ENCODE measurements around the gene CAPN10. TPM values are rescaled to one million over a fixed set of nuclear protein-coding genes. Genes with fewer than 3 reads are reported as not detected.

Gene CAPN10
- total RNA-seq, 1 donor from 2014 or later: 31.2 TPM

- intact Hi-C loops (cut with micrococcal nuclease): no loop called here
- H3K36me3 ChIP-seq: no peaks in the 10 kb centered on the region
- H3K27me3 ChIP-seq (ENCODE audit: low read depth): peaks cover 5% of the 10 kb centered on the region
- peak; percentile 5 for DNase-seq
- H3K27ac ChIP-seq (replicated peaks): no peak overlapping the region
- H3K9me3 ChIP-seq (replicated peaks): peaks cover 14% of the 10 kb centered on the region
- no peaks in the 10 kb centered on the region for H3K4me1 ChIP-seq
- TF ChIP-seq CTCF (IDR thresholded peaks at IDR 0.05; ENCODE audit: borderline replicate concordance): no peak
- H3K4me3 ChIP-seq: no peak overlapping the region
These were observed 48.8 kb downstream of the CAPN10 start for GRCh38 chr2:240635121-240635997.

GRCh38 chr2:240635998-240636547 is 49.5 kb downstream of the CAPN10 start:
- H3K27ac ChIP-seq (replicated peaks): no peak overlapping the region
- no peak for TF ChIP-seq CTCF (IDR thresholded peaks at IDR 0.05; ENCODE audit: borderline replicate concordance)
- peaks cover 5% of the 10 kb centered on the region for H3K27me3 ChIP-seq (ENCODE audit: low read depth)
- DNase-seq: peak; percentile 6
- intact Hi-C loops (cut with micrococcal nuclease): no loop called here
- peaks cover 14% of the 10 kb centered on the region for H3K9me3 ChIP-seq (replicated peaks)
- no peaks in the 10 kb centered on the region for H3K36me3 ChIP-seq
- H3K4me1 ChIP-seq: no peaks in the 10 kb centered on the region
- no peak overlapping the region for H3K4me3 ChIP-seq

DNA sequence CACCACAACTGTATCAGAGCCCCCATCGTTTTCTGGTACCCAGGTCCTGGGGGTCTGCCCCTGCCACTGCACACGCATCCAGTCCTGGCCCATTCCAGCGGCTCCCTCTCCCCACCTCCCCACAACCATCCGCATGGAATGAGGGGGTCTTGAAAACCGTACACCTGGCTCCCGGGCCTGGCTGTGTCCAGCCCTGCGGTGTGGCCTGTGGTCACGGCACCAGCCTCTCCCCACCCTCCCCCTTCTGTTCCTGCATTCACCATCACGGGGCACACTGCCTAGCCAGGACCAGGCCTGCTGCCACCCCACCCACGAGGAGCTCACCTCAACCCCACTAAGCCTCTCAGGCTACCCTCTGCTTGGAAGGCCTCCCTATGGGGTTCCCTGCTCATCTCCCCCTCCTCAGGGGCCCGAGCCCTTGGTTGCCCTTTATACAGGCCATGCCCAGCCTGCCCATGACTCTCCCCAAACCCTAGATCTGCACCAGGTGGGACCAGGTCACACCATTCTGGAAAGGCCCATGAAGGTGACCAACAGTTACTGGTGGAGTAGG is 50.1 kb downstream of the CAPN10 start:
- peak; percentile 6 for DNase-seq
- Histone ChIP-seq H3K27me3 (ENCODE audit: low read depth) (peaks cover 5% of the 10 kb centered on the region), H3K27ac (replicated peaks) (no peak overlapping the region), H3K4me3 (no peak overlapping the region), H3K9me3 (replicated peaks) (peaks cover 14% of the 10 kb centered on the region), H3K4me1 (no peaks in the 10 kb centered on the region), H3K36me3 (no peaks in the 10 kb centered on the region)
- TF ChIP-seq CTCF (IDR thresholded peaks at IDR 0.05; ENCODE audit: borderline replicate concordance): no peak
- intact Hi-C loops (cut with micrococcal nuclease): no loop called here

DNA sequence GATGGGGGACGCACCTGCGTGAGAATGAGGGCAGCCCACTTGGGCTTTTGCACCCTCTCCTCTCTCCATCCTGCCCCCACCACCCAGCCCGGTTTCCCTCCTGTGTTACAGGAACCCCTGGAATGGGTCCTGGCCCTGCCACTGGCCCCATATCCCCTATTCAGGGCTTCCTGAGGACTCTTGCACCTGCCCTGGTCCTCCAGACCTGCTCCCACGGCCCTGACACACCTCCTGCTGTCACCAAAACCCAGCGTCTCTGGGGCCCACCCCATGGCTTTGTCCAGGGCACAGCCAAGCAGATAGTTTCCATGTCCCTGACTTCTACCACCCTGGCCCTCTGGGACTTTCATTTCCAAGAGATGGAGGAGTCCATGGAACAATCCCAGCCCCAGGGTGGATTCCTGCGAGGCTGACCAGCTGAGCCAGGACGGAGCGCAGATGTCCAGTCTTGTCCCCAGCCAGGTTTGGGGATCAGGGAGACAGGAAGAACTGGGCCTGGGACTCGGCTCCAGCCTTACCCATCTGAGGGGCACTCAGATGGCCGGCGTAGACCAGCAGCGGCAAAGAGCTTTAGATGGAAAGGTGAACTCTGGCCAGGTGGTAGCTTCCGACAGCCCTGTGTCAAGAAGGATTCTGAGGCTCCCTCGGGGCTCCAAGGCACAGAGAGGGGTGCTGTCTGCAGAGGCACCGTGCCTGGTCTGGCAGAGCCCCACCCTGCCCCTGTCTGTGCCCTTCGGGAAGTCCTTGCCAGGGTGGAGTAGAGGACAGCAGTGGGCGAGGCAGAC is 50.8 kb downstream of the CAPN10 start:
- Histone ChIP-seq H3K4me3 (no peak overlapping the region), H3K36me3 (no peaks in the 10 kb centered on the region), H3K9me3 (replicated peaks) (peaks cover 14% of the 10 kb centered on the region), H3K27me3 (ENCODE audit: low read depth) (peaks cover 9% of the 10 kb centered on the region), H3K27ac (replicated peaks) (no peak overlapping the region), H3K4me1 (no peaks in the 10 kb centered on the region)
- TF ChIP-seq CTCF (IDR thresholded peaks at IDR 0.05; ENCODE audit: borderline replicate concordance): no peak
- peak; percentile 3 for DNase-seq
- intact Hi-C loops (cut with micrococcal nuclease): no loop called here

- no peak overlapping the region for H3K27ac ChIP-seq (replicated peaks)
- TF ChIP-seq CTCF (IDR thresholded peaks at IDR 0.05; ENCODE audit: borderline replicate concordance): no peak
- H3K4me3 ChIP-seq: no peak overlapping the region
- H3K36me3 ChIP-seq: no peaks in the 10 kb centered on the region
- peaks cover 15% of the 10 kb centered on the region for H3K27me3 ChIP-seq (ENCODE audit: low read depth)
- H3K4me1 ChIP-seq: no peaks in the 10 kb centered on the region
- peaks cover 14% of the 10 kb centered on the region for H3K9me3 ChIP-seq (replicated peaks)
- intact Hi-C loops (cut with micrococcal nuclease): no loop called here
- DNase-seq: peak; percentile 8
These were observed 51.4 kb downstream of the CAPN10 start for GRCh38 chr2:240637901-240638345.
